Skeletal muscle tissue (tissue), 4 donors: ENCODE data around the gene CDH8. TPM values are rescaled to one million over a fixed set of nuclear protein-coding genes. Genes with fewer than 3 reads are reported as not detected.
"Not testable (repeated sequence)": the region's sequence is repeated elsewhere in the genome, so short reads cannot be mapped to it uniquely, and the experiment has no call there.

ENCODE experiments used
- H3K27ac ChIP-seq: one replicate; pipeline ENCODE4 v1.7.0; 2013; ENCODE audit warnings: mild to moderate bottlenecking, low read depth, low read length, inconsistent platforms
- H3K27me3 ChIP-seq, 3 donors: one replicate each; pipeline ENCODE4 v1.7.0; 2013; ENCODE audit warnings: low read length in 3 of 3; ENCODE audit not compliant: control insufficient read depth in 3 of 3, insufficient read depth in 3 of 3
- H3K36me3 ChIP-seq, 3 donors: one replicate each; pipeline ENCODE4 v1.7.0; 2013; ENCODE audit warnings: low read length in 3 of 3; ENCODE audit not compliant: control insufficient read depth in 3 of 3, insufficient read depth in 3 of 3
- H3K4me1 ChIP-seq, 3 donors: one replicate each; pipeline ENCODE4 v1.7.0; 2013; ENCODE audit warnings: low read length in 3 of 3, mild to moderate bottlenecking in 3 of 3; ENCODE audit not compliant: control insufficient read depth in 3 of 3, insufficient read depth in 3 of 3
- H3K4me3 ChIP-seq, 3 donors: one replicate each; pipeline ENCODE4 v1.7.0; 2013; ENCODE audit warnings: low read length in 3 of 3
- H3K9ac ChIP-seq, 3 donors: one replicate each; pipeline ENCODE4 v1.7.0; 2013; ENCODE audit warnings: low read length in 3 of 3, mild to moderate bottlenecking in 3 of 3, moderate library complexity in 2 of 3, low read depth in 1 of 3
- H3K9me3 ChIP-seq, 3 donors: one replicate each; pipeline ENCODE4 v1.7.0; 2013; ENCODE audit warnings: low read length in 3 of 3; ENCODE audit not compliant: control insufficient read depth in 3 of 3
- total RNA-seq: library from RNA; depleted of rRNA; stranded (reverse); fragments of >200 nt; gene quantifications from one replicate; pipeline ENCODE4 v1.2.3, GENCODE V29; 2014
- donor health status: Osteomylitis.

Gene CDH8
- total RNA-seq, 1 donor from 2014 or later: 1.0 TPM

DNA sequence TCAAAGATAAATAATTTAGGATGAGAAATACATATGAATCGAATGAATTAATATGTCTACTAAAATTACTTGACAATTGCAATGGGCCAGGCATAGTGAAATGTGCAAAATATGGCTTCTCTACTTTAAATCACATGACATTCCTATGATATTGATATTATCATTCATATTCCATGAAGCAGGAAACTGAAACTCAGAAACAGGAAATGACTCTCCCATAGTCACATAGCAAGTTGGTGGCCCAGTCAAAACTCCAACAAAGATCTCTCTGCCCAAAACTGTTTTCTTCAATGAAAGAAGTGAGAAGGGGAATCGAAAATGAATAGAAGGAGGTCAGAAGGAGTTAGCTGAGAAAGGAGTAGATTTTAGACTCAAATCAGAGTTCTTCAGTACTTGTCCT, 272.2 kb downstream of the CDH8 start:
- H3K27me3 ChIP-seq: no peaks in the 10 kb centered on the region
- H3K27ac ChIP-seq: no peak overlapping the region
- no peaks in the 10 kb centered on the region for H3K9me3 ChIP-seq
- H3K36me3 ChIP-seq: no peaks in the 10 kb centered on the region
- H3K4me3 ChIP-seq: no peak overlapping the region
- no peak overlapping the region for H3K9ac ChIP-seq
- no peaks in the 10 kb centered on the region for H3K4me1 ChIP-seq

DNA sequence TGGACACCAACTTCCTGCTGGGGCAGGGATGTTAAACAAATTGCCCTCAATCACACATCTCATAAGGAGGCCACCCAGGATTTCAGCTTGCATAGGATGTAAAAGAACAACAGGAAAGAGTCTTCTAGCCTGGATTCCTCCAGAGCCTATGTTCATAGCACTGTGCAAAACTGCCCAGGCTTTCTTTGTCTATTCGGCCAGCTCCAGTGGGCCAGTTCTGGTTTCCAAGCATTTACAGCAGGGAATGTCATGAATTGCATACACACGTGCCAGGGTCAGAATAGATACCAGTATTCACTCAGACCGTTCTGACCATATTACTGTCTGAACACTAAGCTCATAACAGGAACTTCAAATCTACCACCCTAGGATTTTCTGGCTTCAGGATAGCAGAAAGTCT, 273.2 kb downstream of the CDH8 start:
- Histone ChIP-seq H3K9me3 (no peaks in the 10 kb centered on the region), H3K36me3 (no peaks in the 10 kb centered on the region), H3K9ac (no peak overlapping the region), H3K4me1 (no peaks in the 10 kb centered on the region), H3K27me3 (no peaks in the 10 kb centered on the region), H3K4me3 (no peak overlapping the region), H3K27ac (no peak overlapping the region)

DNA sequence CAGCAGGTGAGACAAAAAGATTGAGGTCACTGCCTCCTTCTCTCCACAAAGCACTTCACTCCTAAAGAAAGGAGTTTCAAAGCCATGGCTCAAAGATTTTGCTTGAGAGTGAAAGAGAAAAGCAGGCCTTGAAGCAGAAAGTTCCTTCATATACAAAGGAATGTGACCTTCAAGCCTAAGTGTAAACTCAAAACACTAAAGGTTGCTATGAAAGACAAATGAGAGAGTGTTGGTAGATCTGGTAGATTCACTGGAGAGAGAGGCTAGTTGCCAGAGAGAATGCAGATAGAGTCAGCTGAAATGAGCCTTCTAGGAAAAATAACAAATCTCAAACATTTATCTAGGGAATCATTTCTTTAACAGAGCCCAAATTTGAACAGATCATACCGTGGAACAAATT, 305.2 kb downstream of the CDH8 start:
- no peak overlapping the region for H3K4me3 ChIP-seq
- no peaks in the 10 kb centered on the region for H3K27me3 ChIP-seq
- no peak overlapping the region for H3K9ac ChIP-seq
- H3K9me3 ChIP-seq: no peaks in the 10 kb centered on the region
- no peak overlapping the region for H3K27ac ChIP-seq
- no peaks in the 10 kb centered on the region for H3K36me3 ChIP-seq
- H3K4me1 ChIP-seq: no peaks in the 10 kb centered on the region

DNA sequence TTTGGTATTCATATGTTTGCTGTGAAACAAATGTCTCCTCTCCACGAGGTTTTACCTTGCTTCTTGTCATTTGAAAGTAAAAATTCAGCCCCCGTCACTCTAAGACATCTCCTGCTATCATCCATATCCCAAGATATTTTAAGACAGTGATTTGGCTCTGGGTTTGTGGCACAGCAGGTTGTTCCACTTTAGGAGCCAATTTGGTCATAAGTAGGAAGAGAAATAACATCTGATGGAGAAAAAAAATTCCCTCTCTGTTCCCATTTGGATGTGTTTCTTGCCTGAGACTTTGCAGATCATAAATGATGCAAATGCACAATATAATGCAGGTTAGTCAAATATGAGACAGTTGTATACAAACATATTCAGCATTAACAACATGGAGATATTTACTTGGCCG, 309.5 kb downstream of the CDH8 start:
- Histone ChIP-seq H3K4me1 (no peaks in the 10 kb centered on the region), H3K4me3 (no peak overlapping the region), H3K27me3 (no peaks in the 10 kb centered on the region), H3K27ac (no peak overlapping the region), H3K9me3 (no peaks in the 10 kb centered on the region), H3K36me3 (no peaks in the 10 kb centered on the region), H3K9ac (no peak overlapping the region)

DNA sequence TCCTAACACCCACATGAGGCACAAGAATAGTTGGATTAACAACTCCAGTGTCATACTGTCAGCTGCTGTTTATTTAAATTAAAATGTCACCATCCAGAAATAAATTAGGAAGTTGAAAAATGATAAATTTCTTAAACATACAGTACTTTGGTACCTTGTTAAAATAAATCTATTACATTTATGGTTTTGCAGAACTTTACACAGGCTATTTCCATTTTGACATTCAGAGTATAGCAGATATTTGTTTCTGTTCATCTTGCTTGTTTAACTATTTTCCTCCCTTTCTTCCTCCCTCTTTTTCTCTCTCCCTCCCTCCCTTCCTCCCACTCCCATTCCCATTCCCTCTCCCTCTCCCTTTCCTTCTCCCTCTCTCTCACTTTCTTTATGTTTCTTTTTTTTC, 310.1 kb downstream of the CDH8 start:
- no peak overlapping the region for H3K27ac ChIP-seq
- H3K4me1 ChIP-seq: no peaks in the 10 kb centered on the region
- H3K27me3 ChIP-seq: no peaks in the 10 kb centered on the region
- H3K9ac ChIP-seq: no peak overlapping the region
- H3K9me3 ChIP-seq: no peaks in the 10 kb centered on the region
- H3K4me3 ChIP-seq: no peak overlapping the region
- H3K36me3 ChIP-seq: no peaks in the 10 kb centered on the region

DNA sequence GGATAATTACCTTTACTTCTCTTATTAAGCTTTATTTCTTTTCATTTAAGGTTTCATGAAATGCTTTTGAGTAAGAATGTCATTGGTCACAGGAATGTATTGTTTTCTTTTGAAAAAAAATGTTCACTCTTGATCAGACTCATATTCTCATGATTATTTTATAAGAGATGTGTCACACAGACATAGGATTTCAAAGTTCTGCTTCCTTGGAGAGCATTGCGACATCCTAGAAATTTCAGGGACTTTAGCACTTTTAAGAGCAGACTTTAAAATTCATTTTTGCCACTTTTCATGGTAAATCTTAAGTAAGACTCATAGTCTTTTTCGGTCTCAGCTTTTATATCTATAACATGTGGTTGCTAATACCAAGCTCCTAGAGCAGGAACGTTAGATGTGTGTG, 314.7 kb downstream of the CDH8 start:
- H3K27ac ChIP-seq: no peak overlapping the region
- H3K4me3 ChIP-seq: no peak overlapping the region
- no peaks in the 10 kb centered on the region for H3K27me3 ChIP-seq
- no peaks in the 10 kb centered on the region for H3K4me1 ChIP-seq
- no peaks in the 10 kb centered on the region for H3K36me3 ChIP-seq
- H3K9me3 ChIP-seq: no peaks in the 10 kb centered on the region
- H3K9ac ChIP-seq: no peak overlapping the region

DNA sequence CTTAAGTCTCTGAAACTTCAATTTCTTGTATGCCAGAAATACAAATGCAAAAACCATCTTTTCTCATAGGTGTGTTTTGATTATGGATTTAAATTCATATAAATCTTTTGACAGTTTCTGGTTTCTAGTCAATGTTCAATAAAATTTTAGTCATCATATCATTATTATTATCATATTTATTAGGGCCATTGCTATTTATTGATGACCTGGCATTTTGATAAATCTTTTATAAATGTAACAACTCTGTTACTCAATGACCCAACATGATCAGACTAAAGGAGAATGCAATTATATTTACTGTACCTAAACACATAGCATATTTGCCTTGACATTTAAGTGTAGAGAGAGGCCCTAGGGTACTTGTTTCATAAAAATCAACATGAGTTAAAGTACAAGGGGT, 320.8 kb downstream of the CDH8 start:
- no peaks in the 10 kb centered on the region for H3K27me3 ChIP-seq
- H3K4me3 ChIP-seq: no peak overlapping the region
- no peaks in the 10 kb centered on the region for H3K36me3 ChIP-seq
- H3K27ac ChIP-seq: no peak overlapping the region
- no peaks in the 10 kb centered on the region for H3K4me1 ChIP-seq
- no peaks in the 10 kb centered on the region for H3K9me3 ChIP-seq
- no peak overlapping the region for H3K9ac ChIP-seq

DNA sequence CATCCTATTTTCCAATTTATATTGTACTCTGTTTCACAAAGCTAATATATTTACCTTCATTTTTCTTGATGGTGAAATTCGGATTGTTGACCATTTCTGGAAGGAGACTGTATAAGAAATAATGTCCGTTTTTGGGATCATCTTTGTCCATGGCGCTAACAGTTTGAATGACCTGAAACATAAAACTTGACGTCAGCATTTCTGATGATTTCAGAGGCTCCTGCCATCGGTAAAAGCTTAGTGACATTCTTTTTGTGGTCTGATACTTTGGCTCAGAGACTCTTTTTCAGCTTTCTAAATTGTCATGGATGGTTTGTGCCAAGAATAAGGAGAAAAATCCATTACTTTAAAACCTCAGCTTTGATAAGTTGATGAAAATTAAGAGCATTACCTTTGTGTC, 322.5 kb downstream of the CDH8 start:
- Histone ChIP-seq H3K9ac (no peak overlapping the region), H3K4me1 (no peaks in the 10 kb centered on the region), H3K4me3 (no peak overlapping the region), H3K9me3 (no peaks in the 10 kb centered on the region), H3K27ac (no peak overlapping the region), H3K36me3 (no peaks in the 10 kb centered on the region), H3K27me3 (no peaks in the 10 kb centered on the region)

DNA sequence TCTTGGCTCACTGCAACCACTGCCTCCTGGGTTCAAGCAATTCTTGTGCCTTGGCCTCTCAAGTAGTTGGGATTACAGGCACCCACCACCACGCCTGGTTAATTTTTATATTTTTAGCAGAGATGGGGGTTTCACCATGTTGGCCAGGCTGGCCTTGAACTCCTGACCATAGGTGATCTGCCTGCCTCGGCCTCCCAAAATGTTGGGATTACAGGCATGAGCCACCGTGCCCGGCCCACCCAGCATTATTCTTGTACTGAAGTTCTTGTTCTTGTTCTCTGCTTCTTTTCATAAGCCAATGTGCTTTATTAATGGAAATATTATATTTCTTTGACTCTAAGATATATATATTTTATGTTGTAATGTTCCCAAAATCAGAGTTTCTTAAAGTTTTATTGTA, 336.6 kb downstream of the CDH8 start:
- not testable (repeated sequence) for H3K27me3 ChIP-seq, H3K9me3 ChIP-seq, H3K36me3 ChIP-seq, H3K9ac ChIP-seq, H3K4me3 ChIP-seq, H3K4me1 ChIP-seq, H3K27ac ChIP-seq

DNA sequence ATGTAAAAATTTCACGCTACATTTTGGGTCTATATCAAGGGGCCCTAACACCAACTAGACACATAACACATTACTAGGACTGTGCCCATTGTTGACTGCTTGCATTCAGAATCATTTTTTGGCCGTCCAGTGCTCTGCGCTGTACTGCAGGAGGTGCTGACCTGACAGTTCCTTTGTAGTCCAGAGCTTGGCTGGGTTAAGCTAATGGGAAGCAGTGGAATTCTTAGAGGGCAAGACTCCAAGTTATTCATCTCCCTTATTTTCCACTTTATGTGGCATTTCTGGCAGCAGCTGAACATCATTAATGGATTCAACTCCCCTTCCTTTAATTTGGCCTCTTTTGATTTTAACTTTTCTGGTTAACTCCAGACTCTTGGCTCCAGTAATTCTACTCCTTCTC, 351.7 kb downstream of the CDH8 start:
- Histone ChIP-seq H3K9ac (no peak overlapping the region), H3K27me3 (no peaks in the 10 kb centered on the region), H3K9me3 (no peaks in the 10 kb centered on the region), H3K36me3 (no peaks in the 10 kb centered on the region), H3K4me3 (no peak overlapping the region), H3K27ac (no peak overlapping the region), H3K4me1 (no peaks in the 10 kb centered on the region)

DNA sequence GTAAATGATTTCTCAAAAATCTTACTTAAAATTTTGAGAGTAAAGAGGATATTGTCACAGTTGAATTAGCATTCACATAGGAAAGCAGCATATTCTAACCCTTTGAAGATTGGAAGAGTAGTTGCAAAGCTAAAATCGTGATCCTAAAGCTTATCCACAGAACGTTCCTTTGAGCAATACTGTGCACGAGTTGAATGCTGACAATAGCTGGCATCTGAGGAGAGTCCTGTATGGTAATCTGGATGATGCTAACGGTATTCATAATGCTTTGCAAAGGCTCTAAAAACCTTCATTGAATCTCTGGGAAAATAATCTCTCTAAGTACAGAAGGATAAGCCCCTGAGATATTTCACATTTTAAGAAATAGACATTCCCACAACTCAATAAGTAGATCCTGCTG, 354.6 kb downstream of the CDH8 start:
- no peaks in the 10 kb centered on the region for H3K36me3 ChIP-seq

More for the DNA sequence above, 354.6 kb downstream of the CDH8 start:
- no peak overlapping the region for H3K4me3 ChIP-seq
- no peaks in the 10 kb centered on the region for H3K9me3 ChIP-seq
- no peaks in the 10 kb centered on the region for H3K27me3 ChIP-seq
- no peaks in the 10 kb centered on the region for H3K4me1 ChIP-seq
- no peak overlapping the region for H3K27ac ChIP-seq
- no peak overlapping the region for H3K9ac ChIP-seq
